Vagina (tissue), 2 donors: ENCODE data around the gene SELP.

Source experiments
- POLR2A ChIP-seq, 2 donors: fragments of 450-650 bp; IDR thresholded peaks; one replicate each; pipeline ENCODE4 v1.6.1; 2017; ENCODE audit warnings: antibody characterized with exemption in 2 of 2, mild to moderate bottlenecking in 2 of 2, moderate library complexity in 2 of 2
- POLR2AphosphoS5 ChIP-seq, 2 donors: sonication (generic); formaldehyde crosslinking; IDR thresholded peaks; one replicate each; pipeline ENCODE4 v1.9.0; 2017; ENCODE audit warnings: antibody characterized with exemption in 2 of 2, mild to moderate bottlenecking in 2 of 2, low read depth in 1 of 2; ENCODE audit not compliant: insufficient read depth in 1 of 2
- TF ChIP-seq, protein P1 (sequence below), 3 experiments: fragments of 450-650 bp in 2 of 3; fragments of 200-600 bp in 1 of 3; sonication (generic) in 1 of 3; IDR thresholded peaks; one replicate each; pipeline ENCODE4 v1.5.1; 2017 to 2019; ENCODE audit warnings: antibody characterized with exemption in 3 of 3, mild to moderate bottlenecking in 2 of 3, moderate library complexity in 2 of 3

- TF ChIP-seq, protein P1, sequence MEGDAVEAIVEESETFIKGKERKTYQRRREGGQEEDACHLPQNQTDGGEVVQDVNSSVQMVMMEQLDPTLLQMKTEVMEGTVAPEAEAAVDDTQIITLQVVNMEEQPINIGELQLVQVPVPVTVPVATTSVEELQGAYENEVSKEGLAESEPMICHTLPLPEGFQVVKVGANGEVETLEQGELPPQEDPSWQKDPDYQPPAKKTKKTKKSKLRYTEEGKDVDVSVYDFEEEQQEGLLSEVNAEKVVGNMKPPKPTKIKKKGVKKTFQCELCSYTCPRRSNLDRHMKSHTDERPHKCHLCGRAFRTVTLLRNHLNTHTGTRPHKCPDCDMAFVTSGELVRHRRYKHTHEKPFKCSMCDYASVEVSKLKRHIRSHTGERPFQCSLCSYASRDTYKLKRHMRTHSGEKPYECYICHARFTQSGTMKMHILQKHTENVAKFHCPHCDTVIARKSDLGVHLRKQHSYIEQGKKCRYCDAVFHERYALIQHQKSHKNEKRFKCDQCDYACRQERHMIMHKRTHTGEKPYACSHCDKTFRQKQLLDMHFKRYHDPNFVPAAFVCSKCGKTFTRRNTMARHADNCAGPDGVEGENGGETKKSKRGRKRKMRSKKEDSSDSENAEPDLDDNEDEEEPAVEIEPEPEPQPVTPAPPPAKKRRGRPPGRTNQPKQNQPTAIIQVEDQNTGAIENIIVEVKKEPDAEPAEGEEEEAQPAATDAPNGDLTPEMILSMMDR (IDR thresholded peaks at IDR 0.05) = peak; percentile 60 to 80 (median 76)
- TF ChIP-seq POLR2AphosphoS5 (IDR thresholded peaks at IDR 0.05; ENCODE audit: insufficient read depth in 1 of 2, low read depth in 1 of 2) (peak in 1 of 2 donors; percentile 39), POLR2A (IDR thresholded peaks at IDR 0.05) (no peak)
Measured at GRCh38 chr1:169546087-169546995, 83.6 kb downstream of the SELP start.
